GM13976 (cell line): ENCODE results near the gene IQGAP2.

Experiments
- DNase-seq: peaks from one replicate; pipeline ENCODE4 v3.0.0; 2012; ENCODE audit warnings: low spot score
- in situ Hi-C: fragments of 300-500 bp; cut with MboI; formaldehyde crosslinking; loops from one replicate; pipeline ENCODE4 v1.12.0; 2022; ENCODE audit warnings: low sequenced_read_pairs, mixed read lengths, inconsistent platforms; ENCODE audit not compliant: unreplicated experiment
- TF ChIP-seq, protein P1 (sequence below): IDR thresholded peaks from 2 replicates; pipeline ENCODE4 v1.5.1; 2012; ENCODE audit warnings: borderline replicate concordance, mild to moderate bottlenecking; ENCODE audit not compliant: insufficient read depth; ENCODE audit errors: extremely low read depth, missing control alignments, control extremely low read depth

Gene IQGAP2

DNA sequence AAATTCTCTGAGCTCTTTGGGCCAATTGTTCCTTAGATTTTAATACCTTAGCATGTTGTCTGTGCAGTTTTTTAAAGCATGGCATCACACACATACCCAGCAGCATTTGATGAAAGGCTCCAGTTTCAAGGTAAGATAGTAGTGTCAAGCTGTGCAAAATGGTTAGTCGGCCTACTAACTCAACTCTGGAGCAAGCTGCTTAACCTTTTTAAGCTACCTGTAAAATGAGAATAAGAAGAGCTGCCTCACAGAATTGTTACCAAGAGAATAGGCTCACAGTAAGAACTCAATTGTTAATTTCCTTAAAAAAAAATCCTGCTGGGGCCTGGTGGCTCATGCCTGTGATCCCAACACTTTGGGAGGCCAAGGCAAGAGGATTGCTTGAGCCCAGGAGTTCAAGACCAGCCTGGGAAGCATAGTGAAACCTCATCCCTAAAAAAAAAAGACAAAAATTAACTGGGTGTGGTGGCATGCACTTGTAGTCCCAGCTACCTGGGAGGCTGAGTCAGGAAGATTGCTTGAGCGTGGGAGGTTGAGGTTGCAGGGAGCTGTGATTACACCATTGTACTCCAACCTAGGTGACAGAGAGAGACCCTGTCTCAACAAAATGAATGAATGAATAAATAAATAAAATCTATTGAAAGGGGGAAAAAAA lies 96.5 kb downstream of the IQGAP2 start:
- TF ChIP-seq, protein P1, sequence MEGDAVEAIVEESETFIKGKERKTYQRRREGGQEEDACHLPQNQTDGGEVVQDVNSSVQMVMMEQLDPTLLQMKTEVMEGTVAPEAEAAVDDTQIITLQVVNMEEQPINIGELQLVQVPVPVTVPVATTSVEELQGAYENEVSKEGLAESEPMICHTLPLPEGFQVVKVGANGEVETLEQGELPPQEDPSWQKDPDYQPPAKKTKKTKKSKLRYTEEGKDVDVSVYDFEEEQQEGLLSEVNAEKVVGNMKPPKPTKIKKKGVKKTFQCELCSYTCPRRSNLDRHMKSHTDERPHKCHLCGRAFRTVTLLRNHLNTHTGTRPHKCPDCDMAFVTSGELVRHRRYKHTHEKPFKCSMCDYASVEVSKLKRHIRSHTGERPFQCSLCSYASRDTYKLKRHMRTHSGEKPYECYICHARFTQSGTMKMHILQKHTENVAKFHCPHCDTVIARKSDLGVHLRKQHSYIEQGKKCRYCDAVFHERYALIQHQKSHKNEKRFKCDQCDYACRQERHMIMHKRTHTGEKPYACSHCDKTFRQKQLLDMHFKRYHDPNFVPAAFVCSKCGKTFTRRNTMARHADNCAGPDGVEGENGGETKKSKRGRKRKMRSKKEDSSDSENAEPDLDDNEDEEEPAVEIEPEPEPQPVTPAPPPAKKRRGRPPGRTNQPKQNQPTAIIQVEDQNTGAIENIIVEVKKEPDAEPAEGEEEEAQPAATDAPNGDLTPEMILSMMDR = no peak
- DNase-seq = no peak
- in situ Hi-C loops = no loop called here

GRCh38 chr5:76500633-76501393 lies 97.7 kb downstream of the IQGAP2 start:
- in situ Hi-C loops = no loop called here
- TF ChIP-seq, protein P1 = no peak
- no peak for DNase-seq

GRCh38 chr5:76503929-76504328 lies 100.8 kb downstream of the IQGAP2 start:
- in situ Hi-C loops = no loop called here
- no peak for DNase-seq
- TF ChIP-seq, protein P1 = no peak

- no peak for DNase-seq
- TF ChIP-seq, protein P1 = no peak
- in situ Hi-C loops = no loop called here
Observed at GRCh38 chr5:76504901-76505564, 101.9 kb downstream of the IQGAP2 start.

DNA sequence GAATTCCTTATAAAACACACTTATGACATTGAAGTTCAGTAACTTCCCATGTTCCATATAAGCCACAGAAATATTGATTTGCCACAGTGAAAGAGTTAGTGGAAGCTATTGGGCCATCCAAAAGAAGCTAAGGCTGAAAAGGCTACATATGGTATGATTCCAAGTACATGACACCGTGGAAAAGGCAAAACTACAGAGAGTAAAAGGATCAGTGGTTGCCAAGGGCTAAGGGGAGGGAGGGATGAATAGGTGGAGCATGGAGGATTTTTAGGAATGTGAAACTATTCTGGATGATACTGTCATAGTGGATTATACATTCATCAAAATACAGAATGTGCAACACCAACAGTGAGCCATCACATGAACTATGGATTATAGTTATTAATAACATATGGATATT lies 110.4 kb downstream of the IQGAP2 start:
- TF ChIP-seq, protein P1 = no peak
- no peak for DNase-seq
- in situ Hi-C loops = no loop called here

DNA sequence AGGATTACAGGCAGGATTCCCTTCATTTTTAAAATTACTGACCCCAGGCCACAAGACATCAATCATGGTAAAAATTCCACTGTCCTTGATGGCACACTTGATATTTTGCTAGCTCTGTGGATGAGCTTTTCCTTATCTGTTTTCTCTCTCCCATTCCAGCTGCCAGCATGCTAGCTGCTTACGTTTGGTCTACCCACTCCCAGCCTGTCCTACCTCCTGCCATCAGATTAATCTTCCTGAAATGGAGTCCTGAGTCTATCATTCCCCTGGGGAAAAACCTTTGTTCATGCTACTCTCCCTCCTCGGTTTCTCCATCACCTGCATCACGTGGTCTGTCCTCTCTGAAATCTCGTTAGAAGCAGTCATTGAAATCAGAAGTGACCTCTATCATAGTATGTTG lies 111.2 kb downstream of the IQGAP2 start:
- TF ChIP-seq, protein P1 = no peak
- DNase-seq = no peak
- in situ Hi-C loops = no loop called here
